HG02623 (cell line): ENCODE data around the gene ZNF230.
A peak's percentile ranks its signal among the peaks of the same experiment; 100 is the strongest.

ENCODE experiments used
- ATAC-seq: cut with Tn5 transposase; IDR thresholded peaks from one replicate; pipeline ENCODE4 v1.9.1; 2021; ENCODE audit warnings: moderate library complexity; ENCODE audit not compliant: unreplicated experiment

The ZNF230 gene

DNA sequence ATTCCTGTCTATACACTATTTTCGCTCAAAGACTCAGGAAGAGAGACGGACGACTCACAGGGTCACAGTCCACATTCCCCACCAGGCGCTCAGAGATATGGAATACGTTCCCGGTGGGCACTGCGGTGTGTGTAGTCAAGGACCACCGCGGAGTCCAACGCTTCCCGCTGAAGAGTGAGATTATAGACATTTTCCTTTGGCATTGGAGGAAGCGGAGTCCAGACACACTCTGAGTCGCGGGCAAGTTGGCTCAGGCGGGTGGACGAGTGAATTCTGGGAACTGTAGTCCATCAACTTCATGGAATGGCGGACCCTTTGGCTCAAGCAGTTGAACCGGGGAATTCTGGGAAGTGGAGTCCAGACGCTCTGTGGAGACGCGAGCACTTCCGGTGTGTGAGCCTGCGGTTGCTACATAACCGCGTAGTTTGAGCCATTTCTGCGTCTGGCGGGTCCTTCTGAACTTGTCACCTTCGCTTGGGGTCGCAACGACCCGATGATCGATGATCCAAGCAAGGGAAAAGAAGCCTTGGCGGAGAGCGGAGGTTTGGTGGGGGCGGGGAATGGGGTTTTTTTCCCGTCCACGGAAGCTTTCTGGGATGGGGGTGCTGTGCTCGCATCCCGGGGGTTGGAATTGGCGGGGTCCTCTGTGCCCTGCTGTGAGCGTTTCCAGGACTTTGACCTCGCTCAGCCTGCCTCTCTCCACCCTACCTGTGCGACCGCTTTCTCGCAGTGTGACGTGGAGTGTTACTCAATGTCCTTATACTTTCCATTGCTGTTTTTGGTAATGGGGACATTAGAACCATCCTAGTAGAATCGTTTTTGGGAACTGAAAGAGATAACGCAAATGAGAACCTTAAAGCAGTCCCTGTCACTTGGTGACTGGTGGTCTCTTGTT lies at the start of gene ZNF230:
Gene ZNF230 (plus strand): TSS at position 392 of the 895 bp plus-strand sequence. CDS start 4,122 bp downstream, outside the sequence.
- ATAC-seq: peak; percentile 89

DNA sequence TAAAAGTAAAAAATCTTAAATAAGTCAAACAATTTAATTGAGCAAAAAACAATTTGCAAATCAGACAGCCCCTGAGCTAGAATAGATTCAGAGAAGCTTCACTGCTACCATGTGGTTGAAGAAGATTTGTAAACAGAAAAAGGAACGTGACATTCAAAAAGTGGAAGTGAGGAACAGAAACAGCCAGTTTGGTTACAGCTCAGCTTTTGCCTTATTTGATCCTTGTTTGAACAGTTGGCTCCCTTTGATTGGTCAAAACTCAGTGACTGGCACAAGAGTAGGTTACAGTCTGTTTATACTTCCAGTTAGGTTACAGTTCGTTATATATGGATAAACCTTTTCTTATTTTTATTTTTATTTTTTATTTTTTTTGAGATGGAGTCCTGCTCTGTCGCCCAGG lies 45.9 kb upstream of the ZNF230 start:
- ATAC-seq: no peak

DNA sequence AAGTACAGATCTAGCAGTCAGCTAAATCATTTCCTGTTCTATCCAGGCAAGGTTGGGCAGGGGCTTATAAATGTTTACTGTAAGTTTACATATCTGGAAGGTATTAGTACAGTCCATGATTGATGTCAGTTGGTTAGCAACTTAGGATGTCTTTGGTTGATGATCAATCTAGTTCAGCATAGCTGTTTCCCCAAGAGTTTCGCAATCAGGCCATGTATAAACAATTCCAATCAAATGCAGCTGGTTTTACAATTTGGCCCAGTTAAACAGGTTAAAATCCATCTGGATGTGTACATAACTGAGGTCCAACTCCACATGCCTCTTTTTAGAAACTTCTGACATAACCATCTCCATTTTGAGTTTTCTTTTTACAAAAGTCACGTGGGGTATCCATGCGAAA lies 44.9 kb upstream of the ZNF230 start:
- ATAC-seq: no peak

DNA sequence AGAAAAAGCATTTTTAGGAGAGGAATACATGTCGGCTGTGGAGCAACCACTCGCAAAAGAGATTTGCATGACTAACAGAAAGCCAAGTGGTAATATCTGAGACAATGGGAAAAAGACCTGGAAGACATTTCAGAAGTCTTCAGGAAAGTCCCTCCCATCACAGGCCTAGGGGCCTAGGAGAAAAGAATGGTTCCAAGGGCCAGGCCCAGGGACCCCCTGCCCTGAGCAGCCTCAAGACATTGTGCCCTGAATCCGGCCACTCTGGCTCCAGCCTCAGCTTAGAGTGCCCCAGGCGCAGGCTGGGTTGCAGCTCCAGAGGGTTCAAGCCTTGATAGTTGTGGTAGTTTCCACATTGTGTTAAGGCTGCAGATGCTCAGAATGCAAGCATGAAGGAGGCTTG lies 42.3 kb upstream of the ZNF230 start:
- ATAC-seq: no peak

DNA sequence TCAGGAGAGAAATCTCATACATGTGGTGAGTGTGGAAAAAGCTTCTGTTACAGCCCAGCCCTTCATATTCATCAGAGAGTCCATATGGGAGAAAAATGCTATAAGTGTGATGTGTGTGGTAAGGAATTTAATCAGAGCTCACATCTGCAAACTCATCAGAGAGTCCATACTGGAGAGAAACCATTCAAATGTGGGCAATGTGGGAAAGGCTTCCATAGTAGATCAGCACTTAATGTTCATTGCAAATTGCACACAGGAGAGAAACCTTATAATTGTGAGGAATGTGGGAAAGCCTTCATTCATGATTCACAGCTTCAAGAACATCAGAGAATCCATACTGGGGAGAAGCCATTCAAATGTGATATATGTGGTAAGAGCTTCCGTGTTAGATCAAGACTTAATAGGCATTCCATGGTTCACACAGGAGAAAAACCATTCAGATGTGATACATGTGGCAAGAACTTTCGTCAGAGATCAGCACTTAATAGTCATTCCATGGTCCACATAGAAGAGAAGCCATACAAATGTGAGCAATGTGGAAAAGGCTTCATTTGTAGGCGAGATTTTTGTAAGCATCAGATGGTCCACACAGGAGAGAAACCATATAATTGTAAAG lies 36.6 kb upstream of the ZNF230 start:
- no peak for ATAC-seq

DNA sequence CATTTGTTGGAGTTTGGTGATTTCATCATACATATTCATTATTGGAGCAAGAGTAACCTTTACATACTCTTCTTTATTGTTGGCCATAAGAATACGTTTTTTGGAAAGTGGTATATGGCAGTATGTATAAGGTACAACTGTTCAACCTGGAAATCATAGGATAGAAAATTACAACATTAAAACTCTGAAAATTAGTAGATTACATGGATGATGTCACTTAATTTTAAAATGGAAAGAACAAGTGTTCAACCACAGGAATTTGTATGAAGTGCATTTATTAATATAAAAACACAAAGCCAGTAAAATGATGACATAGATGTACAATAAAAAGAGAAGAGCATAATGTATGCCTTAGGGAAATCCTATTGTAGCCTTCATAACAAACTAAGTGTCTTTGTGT lies 26.0 kb upstream of the ZNF230 start:
- no peak for ATAC-seq

DNA sequence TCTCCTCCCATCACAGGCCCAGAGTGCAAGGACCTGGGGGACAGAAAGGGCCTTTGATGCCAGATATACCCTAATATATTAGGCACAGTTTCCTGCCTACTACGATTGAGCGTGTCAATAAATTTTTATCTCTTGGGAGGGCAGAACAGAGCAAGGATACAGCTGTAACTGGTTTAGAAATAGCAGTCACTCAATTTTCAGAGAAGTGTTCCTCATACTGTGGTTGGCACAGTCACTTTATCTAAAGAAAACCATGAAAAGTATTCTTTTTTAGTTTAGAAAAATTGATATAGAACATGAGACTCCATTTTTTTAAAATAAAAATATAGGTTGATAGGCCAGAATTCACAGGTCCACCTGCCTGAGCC lies 19.2 kb upstream of the ZNF230 start:
- no peak for ATAC-seq

DNA sequence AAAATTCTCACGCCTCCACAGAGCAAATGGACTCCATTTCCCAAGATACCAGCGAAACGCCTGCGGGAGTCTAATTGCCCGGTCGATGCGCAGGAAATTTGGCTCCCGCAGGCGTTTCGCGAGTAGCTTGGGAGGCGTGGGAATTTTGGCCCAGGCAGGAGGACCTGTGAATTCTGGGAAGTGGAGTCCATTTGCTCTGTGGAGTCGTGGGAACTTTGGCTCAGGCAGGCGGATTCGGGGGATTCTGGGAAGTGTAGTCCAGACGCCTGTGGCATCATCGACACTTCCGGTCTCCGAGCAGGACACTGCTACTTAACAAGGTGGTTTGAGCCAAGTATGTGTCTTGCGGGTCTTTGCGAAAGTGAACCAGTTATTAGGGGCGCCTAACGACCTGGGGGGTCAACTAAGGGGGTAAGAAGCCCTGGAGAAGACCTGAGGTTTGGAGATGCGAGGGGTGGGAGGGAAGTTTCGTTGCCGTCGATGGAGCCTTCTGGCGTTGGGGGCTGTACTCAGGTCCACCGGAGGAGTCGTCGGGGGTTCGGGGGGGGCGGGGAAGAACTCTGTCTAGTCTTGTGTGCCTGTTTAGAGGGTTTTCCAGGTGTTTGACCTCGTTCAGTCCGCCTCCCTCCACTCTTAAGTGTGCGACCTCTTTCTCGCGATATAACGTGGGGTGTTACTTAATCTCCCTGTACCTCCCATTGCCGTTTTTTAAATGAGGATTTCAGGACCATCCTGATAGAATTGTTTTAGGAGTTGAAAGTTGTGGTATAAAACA lies 18.7 kb upstream of the ZNF230 start, which contains the start of gene ZNF155:
Gene ZNF155 (plus strand): TSS at position 277 of the 775 bp plus-strand sequence. CDS start 4,356 bp downstream, outside the sequence.
- peak; percentile 85 for ATAC-seq

DNA sequence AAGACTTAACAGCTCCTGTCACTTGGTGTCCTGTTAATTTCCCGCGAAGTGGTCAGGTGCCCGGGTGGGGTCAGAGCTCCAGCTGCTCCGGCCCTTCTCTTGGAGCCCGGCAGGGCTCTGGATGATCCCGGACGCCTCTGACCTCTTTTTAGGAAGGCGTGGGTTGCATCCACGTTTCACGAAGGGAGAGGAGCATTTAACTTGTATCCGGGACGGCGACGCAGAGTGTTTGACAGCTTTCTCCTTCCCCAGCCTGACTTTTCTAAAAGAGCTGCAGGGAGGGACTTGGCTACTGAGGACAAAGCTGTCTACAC lies 18.1 kb upstream of the ZNF230 start:
- ATAC-seq: peak; percentile 22

DNA sequence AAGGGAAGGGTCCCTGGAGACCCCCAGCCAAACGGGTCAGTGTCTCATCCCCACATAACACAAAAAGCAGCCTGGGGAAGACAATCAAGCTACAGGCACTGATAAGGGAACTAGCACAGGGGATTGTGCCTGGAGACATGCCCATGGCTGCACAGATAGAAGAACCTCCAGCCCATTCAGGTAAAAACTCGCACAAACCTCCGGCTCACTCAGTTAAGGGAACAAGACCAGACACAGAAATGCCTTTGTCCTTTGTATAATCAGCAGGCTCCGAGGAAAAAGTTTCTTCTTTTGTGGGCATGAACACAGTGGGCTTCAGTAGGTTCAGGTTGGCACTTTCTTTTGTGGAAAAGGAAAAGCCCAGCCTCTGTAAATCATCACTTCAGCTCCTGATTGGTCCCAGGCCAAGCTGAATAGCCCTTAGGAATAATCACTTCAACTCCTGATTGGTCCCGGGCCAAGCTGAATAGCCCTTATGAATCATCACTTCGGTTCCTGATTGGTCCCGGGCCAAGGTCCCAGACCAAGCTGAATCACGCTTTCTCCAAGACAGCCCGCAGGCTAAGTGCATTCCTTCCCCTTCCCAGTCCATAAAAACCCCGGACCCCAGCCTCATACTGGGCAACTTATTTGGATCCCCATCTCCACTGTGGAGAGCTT lies 5.0 kb upstream of the ZNF230 start:
- no peak for ATAC-seq

DNA sequence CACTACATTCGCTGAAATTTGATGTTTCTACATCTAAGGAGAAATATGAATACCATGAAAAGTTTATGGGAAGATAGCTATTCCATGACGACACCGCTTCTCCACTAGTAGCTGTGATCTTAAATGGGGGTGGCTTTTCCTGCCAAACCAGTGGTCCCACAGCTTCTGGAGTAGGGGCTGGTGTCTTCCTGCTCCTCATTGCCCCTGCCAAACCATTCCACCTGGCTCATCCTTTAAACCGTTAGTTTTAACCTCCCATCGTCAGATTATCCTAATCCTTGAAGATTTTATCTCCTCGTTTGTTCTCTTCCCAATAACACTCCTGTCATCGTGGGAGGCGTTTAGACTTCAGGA lies 568 bp upstream of the ZNF230 start:
- no peak for ATAC-seq

DNA sequence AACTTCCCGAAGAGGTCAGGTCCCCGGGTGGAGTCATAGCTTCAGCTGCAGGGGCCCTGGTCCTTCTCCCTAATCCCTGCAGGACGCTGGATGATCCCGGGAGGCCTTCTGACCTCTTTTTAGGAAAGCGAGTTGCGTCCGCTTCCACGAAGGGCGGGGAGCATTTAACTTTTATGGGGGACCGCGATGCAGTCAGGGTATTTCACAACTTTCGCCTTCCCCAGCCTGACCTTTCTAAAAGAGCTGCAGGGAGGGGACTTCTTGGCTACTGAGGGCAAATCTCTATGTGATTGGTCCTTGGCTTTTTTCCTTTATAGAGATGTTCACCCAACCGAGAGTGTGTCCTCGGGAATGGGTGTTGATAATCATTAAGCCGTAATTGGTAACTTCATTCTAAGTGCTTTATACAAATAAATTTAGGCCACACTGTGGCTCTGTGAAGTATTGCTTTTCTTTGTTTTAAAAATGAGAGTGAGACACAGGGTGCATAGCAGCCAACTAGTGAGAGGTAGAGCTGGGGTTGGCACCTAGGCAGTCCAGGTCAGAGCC lies 778 bp downstream of the ZNF230 start:
- peak; percentile 8 for ATAC-seq

DNA sequence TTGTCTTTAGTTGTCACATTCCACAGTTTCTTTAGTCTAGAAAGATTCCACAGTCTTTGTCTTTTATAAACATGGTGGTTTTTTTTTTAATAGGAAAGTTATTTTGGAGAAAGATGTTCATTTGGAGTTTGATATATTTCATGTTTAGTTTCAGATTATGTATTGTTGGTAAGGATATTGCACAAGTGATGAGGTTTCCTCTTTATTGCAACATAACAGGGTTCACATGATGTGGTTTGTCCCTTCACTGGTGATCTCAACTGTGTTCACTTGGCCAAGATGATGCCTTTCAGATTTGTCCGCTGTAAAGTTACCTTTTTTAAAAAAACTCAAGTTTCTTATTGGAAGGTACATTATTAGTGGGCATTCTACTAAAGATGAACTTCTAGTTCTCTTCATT lies 3.2 kb downstream of the ZNF230 start:
- no peak for ATAC-seq

DNA sequence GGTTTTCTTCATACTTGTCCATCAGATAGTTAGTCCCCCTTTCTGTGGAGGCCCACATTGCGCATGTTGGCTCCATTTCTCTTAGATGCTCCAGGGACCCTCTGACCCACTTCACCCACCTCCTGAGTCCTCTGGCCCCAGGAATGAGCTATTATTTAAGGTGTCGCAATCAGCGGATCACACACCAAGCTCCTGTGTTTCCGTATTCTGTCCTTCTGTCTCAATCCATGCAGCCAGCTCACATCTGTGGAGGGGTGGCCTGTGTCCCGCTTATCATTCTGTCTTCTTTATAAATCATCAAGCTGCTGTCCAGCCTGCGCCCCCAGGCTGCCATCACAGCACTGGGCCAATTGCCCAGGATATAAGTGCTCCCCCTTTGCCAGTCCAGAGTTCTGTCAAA lies 4.7 kb downstream of the ZNF230 start:
- ATAC-seq: no peak

DNA sequence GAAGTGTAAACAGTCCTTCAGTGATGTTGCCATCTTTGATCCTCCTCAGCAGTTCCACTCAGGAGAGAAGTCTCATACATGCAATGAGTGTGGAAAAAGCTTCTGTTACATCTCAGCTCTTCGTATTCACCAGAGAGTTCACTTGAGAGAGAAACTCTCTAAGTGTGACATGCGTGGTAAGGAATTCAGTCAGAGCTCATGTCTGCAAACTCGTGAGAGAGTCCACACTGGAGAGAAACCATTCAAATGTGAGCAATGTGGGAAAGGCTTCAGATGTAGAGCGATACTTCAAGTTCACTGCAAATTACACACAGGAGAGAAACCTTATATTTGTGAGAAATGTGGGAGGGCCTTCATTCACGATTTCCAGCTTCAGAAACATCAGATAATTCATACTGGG lies 7.7 kb downstream of the ZNF230 start:
- ATAC-seq: no peak

DNA sequence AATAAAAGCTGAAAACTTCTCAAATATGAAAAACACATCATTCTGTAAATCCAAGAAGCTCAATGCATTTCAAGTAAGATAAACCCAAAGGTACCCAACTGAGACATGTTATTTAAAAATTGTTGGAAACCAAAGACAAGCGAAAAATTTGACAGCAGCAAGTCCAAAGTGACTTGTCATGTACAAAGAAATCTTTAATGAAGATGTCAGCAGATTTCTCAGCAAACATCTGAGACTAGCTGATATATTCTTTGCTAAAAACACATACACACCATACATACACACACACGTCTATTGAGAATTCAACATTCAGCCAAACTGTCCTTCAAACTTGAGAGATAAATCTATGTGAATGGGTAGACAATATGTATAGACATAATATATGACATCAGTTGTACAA lies 16.7 kb downstream of the ZNF230 start:
- ATAC-seq: no peak

DNA sequence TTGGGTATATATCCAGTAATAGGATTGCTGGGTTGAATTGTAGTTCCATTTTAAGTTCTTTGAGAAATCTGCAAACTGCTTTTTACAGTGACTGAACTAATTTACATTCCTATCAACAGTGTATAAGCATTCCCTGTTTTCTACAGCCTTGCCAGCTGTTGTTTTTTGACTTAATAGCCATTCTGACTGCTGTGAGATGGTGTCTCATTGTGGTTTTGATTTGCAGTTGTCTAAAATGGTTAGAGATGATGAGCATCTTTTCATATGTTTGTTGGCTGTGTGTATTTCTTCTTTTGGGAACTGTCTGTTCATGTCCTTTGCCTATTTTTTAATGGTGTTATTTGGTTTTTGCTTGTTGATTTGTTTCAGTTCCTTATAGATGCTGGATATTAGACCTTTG lies 18.5 kb downstream of the ZNF230 start:
- no peak for ATAC-seq

DNA sequence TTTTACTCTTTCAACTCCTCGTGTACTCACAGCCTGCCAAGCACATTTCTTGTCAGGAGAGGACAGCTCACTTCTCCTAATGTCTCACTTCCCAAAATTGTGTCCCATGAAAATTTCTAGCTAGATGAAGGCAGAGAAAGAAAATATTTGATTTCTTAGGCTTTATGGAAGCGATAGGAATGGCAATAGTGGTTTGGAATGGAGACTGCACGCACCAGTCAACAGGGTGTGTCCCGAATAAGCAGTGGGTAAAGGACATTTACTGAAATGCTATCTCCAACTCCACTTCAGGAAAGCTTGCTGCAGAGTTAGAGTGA lies 22.1 kb downstream of the ZNF230 start:
- ATAC-seq: no peak

DNA sequence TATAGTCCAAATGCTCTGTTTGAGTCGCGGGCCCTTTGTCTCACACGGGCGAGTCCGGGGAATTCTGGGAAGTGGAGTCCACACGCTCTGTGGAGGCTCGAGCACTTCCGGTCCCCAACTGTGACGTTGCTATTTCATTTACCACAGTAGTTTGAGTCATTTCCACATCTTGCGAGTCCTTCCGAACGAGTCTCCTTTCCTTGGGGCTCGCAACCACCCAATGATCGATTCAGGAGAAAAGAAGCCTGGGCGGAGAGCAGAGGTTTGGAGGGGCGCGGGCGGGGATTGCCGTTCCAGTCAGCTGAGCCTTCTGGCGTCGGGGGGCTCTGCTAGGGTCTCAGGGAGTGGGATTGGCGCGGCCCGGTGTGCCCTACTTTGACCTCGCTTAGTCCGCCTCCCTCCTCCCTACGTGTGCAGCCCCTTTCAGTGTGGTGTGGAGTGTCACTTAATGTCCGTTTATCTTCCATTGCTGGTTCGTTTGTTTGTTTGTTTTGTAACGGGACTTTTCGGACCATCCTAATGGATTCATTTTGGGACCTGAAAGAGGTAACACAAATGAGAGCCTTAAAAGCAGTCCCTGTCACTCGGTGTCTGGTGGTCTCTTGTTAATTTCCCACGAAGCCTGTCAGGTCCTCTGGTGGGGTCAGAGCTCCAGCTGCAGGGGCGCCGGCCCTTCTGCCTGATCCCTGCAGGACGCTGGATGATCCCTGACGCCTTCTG lies 22.6 kb downstream of the ZNF230 start, which contains the start of gene ZNF222:
Gene ZNF222 (plus strand): TSS at position 163 of the 720 bp plus-strand sequence. CDS start 58 bp downstream, at position 221.
- no peak for ATAC-seq

DNA sequence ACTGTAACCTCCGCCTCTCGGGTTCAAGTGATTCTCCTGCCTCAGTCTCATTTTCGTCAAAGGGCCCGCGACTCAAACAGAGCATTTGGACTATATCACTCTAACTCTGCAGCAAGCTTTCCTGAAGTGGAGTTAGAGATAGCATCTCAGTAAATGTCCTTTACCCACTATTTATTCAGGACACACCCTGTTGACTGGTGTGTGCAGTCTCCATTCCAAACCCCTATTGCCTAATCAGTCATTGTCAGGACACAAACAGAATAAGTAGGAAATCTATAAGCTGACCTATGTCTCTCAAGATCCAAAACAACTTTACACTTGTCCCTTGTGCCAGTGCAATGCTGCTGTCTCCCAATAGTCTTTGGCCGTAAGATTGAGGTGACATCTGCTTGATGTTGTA lies 23.9 kb downstream of the ZNF230 start:
- ATAC-seq: no peak
